ENCODE measurements around the gene HCN2. TPM values are rescaled to one million over a fixed set of nuclear protein-coding genes. Genes with fewer than 3 reads are reported as not detected.

Gene HCN2
- total RNA-seq, 1 donor from 2014 or later, result 5.5 TPM

DNA sequence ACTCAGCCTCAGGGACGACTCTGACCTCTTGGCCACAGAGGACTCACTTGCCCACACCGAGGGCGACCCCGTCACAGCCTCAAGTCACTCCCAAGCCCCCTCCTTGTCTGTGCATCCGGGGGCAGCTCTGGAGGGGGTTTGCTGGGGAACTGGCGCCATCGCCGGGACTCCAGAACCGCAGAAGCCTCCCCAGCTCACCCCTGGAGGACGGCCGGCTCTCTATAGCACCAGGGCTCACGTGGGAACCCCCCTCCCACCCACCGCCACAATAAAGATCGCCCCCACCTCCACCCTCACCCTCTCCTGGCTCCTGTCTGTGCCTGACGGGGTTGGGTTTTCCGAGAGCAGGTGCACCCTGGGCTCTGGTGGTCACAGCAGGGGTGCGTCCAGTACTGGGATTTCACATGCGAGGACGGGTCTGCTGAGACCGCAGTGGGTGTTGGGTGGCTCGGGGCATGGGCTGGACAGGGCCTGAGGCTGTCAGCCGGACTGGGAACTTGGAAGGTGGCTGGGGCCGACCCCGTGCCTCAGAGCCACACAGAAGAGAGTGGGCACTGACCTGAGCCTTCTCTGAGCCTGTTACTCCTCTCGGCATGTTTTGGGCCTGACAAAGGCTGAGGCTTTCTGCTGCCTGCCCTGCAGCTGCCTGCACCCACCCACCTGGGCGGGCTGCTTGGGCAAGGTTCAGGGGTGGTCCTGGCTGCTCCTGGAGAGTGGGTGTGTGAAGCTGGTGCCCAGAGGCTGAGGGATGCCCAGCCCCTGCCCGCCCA is 6.3 kb upstream of the HCN2 start:
- peaks cover 31% of the 10 kb centered on the region for H3K79me2 ChIP-seq (ENCODE audit: insufficient read depth, low read length)
- no peak for TF ChIP-seq EZH2 (IDR thresholded peaks at IDR 0.05; ENCODE audit: insufficient read depth, low read length)
- TF ChIP-seq, protein P1, sequence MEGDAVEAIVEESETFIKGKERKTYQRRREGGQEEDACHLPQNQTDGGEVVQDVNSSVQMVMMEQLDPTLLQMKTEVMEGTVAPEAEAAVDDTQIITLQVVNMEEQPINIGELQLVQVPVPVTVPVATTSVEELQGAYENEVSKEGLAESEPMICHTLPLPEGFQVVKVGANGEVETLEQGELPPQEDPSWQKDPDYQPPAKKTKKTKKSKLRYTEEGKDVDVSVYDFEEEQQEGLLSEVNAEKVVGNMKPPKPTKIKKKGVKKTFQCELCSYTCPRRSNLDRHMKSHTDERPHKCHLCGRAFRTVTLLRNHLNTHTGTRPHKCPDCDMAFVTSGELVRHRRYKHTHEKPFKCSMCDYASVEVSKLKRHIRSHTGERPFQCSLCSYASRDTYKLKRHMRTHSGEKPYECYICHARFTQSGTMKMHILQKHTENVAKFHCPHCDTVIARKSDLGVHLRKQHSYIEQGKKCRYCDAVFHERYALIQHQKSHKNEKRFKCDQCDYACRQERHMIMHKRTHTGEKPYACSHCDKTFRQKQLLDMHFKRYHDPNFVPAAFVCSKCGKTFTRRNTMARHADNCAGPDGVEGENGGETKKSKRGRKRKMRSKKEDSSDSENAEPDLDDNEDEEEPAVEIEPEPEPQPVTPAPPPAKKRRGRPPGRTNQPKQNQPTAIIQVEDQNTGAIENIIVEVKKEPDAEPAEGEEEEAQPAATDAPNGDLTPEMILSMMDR (IDR thresholded peaks at IDR 0.05; ENCODE audit: insufficient read depth, low read depth, low read length), result no peak
- H3K4me3 ChIP-seq (ENCODE audit: insufficient read depth, low read depth, low read length), result no peak overlapping the region
- no peak overlapping the region for H2AFZ ChIP-seq (ENCODE audit: low read depth, low read length)
- no peaks in the 10 kb centered on the region for H3K27me3 ChIP-seq (ENCODE audit: insufficient read depth, low read length)
- H3K4me1 Mint-ChIP-seq (ENCODE audit: low read depth, unreplicated experiment), result peaks cover 19% of the 10 kb centered on the region
- H3K36me3 Mint-ChIP-seq (ENCODE audit: low read depth, unreplicated experiment), result peaks cover 8% of the 10 kb centered on the region
- H3K9me3 Mint-ChIP-seq (ENCODE audit: unreplicated experiment), result no peaks in the 10 kb centered on the region
- no peaks in the 10 kb centered on the region for H3K9me3 ChIP-seq (ENCODE audit: insufficient read depth, low read depth, low read length)
- peaks cover 5% of the 10 kb centered on the region for H3K36me3 ChIP-seq (ENCODE audit: insufficient read depth, low read length)
- peaks cover 71% of the 10 kb centered on the region for H4K20me1 ChIP-seq (ENCODE audit: insufficient read depth, low read length)
- H3K27ac ChIP-seq (ENCODE audit: low read depth, low read length), result no peak overlapping the region
- no peaks in the 10 kb centered on the region for H3K27me3 Mint-ChIP-seq (ENCODE audit: low read depth, unreplicated experiment)
- H3K27ac Mint-ChIP-seq (ENCODE audit: unreplicated experiment), result peak overlapping the region; percentile 62
- FAIRE-seq, result no peak
- peak overlapping the region; percentile 20 for H3K4me2 ChIP-seq (ENCODE audit: low read length)
- DNase-seq (ENCODE audit: low read depth), result no peak
- peaks cover 24% of the 10 kb centered on the region for H3K4me1 ChIP-seq (ENCODE audit: insufficient read depth, low read length)
- peak overlapping the region; percentile 70 for H3K4me3 Mint-ChIP-seq (ENCODE audit: unreplicated experiment)
- H3K9ac ChIP-seq (ENCODE audit: low read length), result no peak overlapping the region

DNA sequence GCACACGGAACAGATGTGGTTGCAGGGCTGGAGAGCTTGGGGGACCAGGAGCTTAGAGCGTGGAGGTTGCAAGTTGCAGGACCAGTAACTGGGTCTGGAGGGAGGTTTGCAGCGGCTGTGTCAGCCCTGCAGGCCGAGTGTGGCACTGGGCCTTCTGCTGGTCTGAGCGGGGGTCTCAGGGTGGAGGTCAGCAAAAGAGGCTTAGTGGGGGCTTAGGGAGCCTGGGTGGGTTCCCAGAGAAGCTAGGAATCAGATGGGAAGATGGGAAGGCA is 5.8 kb upstream of the HCN2 start:
- peaks cover 67% of the 10 kb centered on the region for H4K20me1 ChIP-seq (ENCODE audit: insufficient read depth, low read length)
- no peak overlapping the region for H3K27ac Mint-ChIP-seq (ENCODE audit: unreplicated experiment)
- H3K9me3 ChIP-seq (ENCODE audit: insufficient read depth, low read depth, low read length), result no peaks in the 10 kb centered on the region
- H3K4me3 Mint-ChIP-seq (ENCODE audit: unreplicated experiment), result peak overlapping the region; percentile 70
- H3K4me1 ChIP-seq (ENCODE audit: insufficient read depth, low read length), result peaks cover 27% of the 10 kb centered on the region
- H2AFZ ChIP-seq (ENCODE audit: low read depth, low read length), result no peak overlapping the region
- H3K27ac ChIP-seq (ENCODE audit: low read depth, low read length), result no peak overlapping the region
- no peak for FAIRE-seq
- H3K4me3 ChIP-seq (ENCODE audit: insufficient read depth, low read depth, low read length), result no peak overlapping the region
- peaks cover 8% of the 10 kb centered on the region for H3K36me3 Mint-ChIP-seq (ENCODE audit: low read depth, unreplicated experiment)
- H3K27me3 ChIP-seq (ENCODE audit: insufficient read depth, low read length), result no peaks in the 10 kb centered on the region
- H3K9me3 Mint-ChIP-seq (ENCODE audit: unreplicated experiment), result no peaks in the 10 kb centered on the region
- peaks cover 27% of the 10 kb centered on the region for H3K79me2 ChIP-seq (ENCODE audit: insufficient read depth, low read length)
- peaks cover 5% of the 10 kb centered on the region for H3K36me3 ChIP-seq (ENCODE audit: insufficient read depth, low read length)
- H3K4me2 ChIP-seq (ENCODE audit: low read length), result no peak overlapping the region
- no peak for TF ChIP-seq EZH2 (IDR thresholded peaks at IDR 0.05; ENCODE audit: insufficient read depth, low read length)
- TF ChIP-seq, protein P1 (IDR thresholded peaks at IDR 0.05; ENCODE audit: insufficient read depth, low read depth, low read length), result no peak
- no peaks in the 10 kb centered on the region for H3K27me3 Mint-ChIP-seq (ENCODE audit: low read depth, unreplicated experiment)
- peaks cover 19% of the 10 kb centered on the region for H3K4me1 Mint-ChIP-seq (ENCODE audit: low read depth, unreplicated experiment)
- no peak overlapping the region for H3K9ac ChIP-seq (ENCODE audit: low read length)
- no peak for DNase-seq (ENCODE audit: low read depth)
